Dedifferentiated amniotic fluid mesenchymal stem cell (primary cell): ENCODE results near the gene MICA.
A peak's percentile ranks its signal among the peaks of the same experiment; 100 is the strongest.
"Not testable (repeated sequence)": the region's sequence is repeated elsewhere in the genome, so short reads cannot be mapped to it uniquely, and the experiment has no call there.

Experiments used
- DNase-seq: peaks from one replicate; pipeline ENCODE4 v3.0.0-alpha.2; 2016; ENCODE audit errors: extremely low spot score

The MICA gene

GRCh38 chr6:31403283-31404060 is at the start of gene MICA:
TSS of gene MICA (plus strand) at chr6:31403595. CDS start at chr6:31403633, 38 bp downstream.
- DNase-seq = peak; percentile 88

GRCh38 chr6:31354158-31354863 is 49.1 kb upstream of the MICA start:
- no peak for DNase-seq

GRCh38 chr6:31354864-31355582 is 48.4 kb upstream of the MICA start:
- no peak for DNase-seq

GRCh38 chr6:31355583-31355948 is 47.8 kb upstream of the MICA start:
- DNase-seq = no peak

- DNase-seq = no peak
These were observed 47.0 kb upstream of the MICA start for GRCh38 chr6:31356216-31356945.

GRCh38 chr6:31356946-31357466 is 46.4 kb upstream of the MICA start, which contains the start of gene HLA-B:
TSS of gene HLA-B (minus strand) at chr6:31357179. CDS start at chr6:31357158, 21 bp downstream.
- peak; percentile 77 for DNase-seq

GRCh38 chr6:31357886-31358285 is 45.5 kb upstream of the MICA start:
- DNase-seq = no peak

GRCh38 chr6:31358302-31358701 is 45.1 kb upstream of the MICA start:
- no peak for DNase-seq

- DNase-seq = no peak
These were observed 43.8 kb upstream of the MICA start for GRCh38 chr6:31359581-31359980.

- no peak for DNase-seq
These were observed 40.6 kb upstream of the MICA start for GRCh38 chr6:31362751-31363150.

- DNase-seq = no peak
These were observed 39.6 kb upstream of the MICA start for GRCh38 chr6:31363811-31364210.

GRCh38 chr6:31365864-31366263 is 37.5 kb upstream of the MICA start:
- no peak for DNase-seq

GRCh38 chr6:31366693-31367470 is 36.5 kb upstream of the MICA start:
- DNase-seq = peak; percentile 74

GRCh38 chr6:31368461-31368860 is 34.9 kb upstream of the MICA start:
- no peak for DNase-seq

GRCh38 chr6:31374118-31374517 is 29.3 kb upstream of the MICA start:
- not testable (repeated sequence) for DNase-seq

GRCh38 chr6:31375699-31376098 is 27.7 kb upstream of the MICA start:
- no peak for DNase-seq

- DNase-seq = no peak
These were observed 26.4 kb upstream of the MICA start for GRCh38 chr6:31377029-31377428.

GRCh38 chr6:31378062-31378720 is 25.2 kb upstream of the MICA start:
- no peak for DNase-seq

- DNase-seq = no peak
These were observed 24.7 kb upstream of the MICA start for GRCh38 chr6:31378721-31379103.

GRCh38 chr6:31379850-31380249 is 23.5 kb upstream of the MICA start:
- DNase-seq = no peak
